ENCODE results near the gene SCUBE3. TPM values are rescaled to one million over a fixed set of nuclear protein-coding genes. Genes with fewer than 3 reads are reported as not detected.

Gene SCUBE3
- 2.4 TPM for total RNA-seq

DNA sequence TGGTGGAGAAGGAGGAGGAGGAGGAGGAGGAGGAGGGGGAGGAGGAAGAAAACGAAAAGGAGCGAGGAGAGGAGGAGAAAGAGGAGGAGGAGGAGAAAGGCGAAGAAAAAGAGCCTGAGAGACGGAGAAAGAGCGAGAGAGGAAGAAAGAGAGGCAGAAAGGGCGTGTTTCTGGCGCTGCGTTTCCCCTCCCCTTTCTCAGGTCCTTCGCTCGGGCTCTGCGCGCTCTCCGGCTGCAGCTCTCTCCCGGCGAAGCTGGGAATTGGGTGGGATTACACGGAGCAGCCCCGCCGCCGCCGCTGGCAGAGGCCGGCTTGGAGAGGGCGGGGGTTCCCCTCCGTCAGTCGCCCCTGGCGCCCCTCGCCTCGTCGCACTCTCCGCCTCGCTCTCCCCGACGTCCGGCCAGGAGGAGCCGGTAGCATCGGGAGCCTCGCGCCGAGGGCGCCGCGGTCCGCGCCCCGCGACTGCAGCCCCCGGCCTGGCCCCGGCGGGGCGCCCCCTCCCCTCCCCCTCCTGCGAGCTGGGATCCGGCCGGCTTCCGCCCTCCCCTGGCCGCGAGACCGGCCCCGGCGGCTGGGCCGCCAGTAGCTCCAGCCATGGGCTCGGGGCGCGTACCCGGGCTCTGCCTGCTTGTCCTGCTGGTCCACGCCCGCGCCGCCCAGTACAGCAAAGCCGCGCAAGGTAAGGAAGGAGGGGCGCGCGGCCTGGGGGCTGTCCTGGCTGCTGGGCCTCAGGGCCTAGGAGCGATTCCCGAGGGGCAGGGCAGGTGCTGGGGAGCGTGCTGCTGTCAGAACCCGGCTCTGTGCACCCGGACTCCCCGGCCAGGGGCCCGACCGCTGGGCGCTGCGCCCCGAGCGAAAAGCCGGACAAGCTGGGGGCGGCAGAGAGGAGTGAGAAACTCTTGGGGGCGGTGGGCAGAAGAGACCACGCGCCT lies at the start of gene SCUBE3:
Gene SCUBE3 (plus strand): TSS at position 133 of the 933 bp plus-strand sequence. CDS start 463 bp downstream, at position 596.
- DNase-seq = no peak

DNA sequence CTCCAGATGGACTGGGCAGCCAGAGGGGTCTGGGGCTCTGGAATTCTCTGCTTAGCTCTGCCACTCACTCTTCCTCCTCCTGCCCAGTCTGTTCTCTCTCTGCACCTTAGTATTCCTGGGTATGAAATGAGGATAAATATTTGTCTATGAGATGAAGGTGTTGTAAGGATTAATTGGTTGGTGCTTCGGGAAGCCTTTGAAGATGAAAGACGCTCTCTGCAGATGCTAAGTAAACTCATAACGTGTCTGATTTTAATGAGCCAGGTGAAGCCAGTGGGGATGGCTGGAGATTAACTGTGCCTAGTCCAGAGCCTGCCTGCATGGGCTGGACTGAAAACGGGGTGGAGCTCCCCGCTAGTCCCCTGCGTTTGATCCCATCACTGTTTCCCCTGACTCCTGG lies 49.5 kb upstream of the SCUBE3 start:
- no peak for DNase-seq

DNA sequence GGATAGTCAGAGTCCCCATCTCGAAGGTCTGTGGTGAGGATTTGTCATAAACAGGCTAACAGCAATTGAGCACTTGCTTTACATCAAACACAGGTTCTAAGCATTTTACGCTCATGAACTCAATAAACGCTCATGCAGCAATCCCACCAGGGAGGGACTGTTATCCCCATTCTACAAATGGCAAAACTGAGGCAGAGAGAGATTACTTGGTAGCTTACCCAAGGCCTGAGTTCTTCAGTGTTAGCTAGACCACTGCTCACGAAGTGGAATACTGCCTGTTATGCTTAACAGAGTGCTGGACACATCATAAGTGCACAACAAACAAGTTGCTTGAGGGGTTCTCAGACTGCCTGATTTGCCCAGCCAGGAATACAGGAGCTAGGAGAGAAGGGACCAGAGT lies 48.9 kb upstream of the SCUBE3 start:
- no peak for DNase-seq

DNA sequence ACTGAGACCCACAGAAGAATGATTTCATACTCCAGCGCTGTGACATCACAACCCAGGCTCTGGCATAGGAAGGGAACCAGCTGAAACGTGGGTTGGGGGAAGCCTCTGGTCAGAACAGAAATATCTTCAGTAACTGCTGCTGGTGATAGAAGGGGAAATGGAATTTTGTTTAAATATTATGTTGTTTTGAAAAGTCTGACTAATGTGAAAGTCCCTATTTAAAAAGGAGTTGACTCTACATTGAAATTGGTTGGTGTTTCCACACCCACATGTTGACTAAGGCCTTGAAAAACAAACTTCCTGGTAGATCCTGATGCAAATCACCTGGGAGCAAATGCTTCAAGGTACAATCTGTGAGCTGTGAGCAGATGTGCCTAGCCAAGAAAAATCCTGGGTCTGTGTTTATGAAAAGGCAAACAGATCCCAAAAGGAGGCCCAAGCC lies 48.1 kb upstream of the SCUBE3 start:
- no peak for DNase-seq

DNA sequence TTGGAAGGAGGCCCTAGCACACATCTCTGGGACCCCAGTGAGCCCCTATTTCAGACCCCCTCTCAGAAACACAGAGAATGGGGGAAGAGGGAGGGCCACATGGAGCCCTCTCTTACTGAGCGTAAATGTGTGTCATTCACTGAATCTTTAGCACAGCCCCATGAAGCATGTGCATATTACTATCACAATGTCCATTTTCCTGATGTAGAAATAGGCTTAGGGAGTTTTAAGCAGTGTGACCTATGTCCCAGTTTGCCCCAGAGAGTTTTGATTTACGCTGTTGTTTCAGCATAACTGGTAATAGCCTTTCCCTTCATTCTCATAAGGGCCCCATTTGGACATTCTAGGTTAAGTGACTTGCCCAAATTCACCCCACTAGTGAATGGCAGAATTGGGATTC lies 47.6 kb upstream of the SCUBE3 start:
- no peak for DNase-seq

DNA sequence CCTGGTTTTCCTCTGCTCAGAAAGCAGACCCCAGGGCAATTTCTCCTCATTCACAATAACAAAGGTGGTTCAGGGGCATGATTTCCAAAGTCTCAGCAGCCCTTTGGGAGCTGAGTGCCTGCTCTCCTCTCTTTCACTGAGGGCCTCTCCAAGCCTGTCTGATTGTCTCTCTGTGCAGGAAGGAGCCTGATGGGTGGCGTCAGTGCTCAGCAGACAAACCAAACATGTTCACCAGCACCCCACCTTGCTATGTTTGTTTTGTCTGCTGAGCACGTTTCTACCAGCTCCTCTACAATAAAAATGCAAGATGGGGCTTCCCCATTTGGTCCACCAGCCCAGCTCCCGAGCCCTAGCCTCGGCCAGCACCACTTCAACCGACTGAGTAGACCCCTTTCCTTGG lies 47.2 kb upstream of the SCUBE3 start:
- no peak for DNase-seq

DNA sequence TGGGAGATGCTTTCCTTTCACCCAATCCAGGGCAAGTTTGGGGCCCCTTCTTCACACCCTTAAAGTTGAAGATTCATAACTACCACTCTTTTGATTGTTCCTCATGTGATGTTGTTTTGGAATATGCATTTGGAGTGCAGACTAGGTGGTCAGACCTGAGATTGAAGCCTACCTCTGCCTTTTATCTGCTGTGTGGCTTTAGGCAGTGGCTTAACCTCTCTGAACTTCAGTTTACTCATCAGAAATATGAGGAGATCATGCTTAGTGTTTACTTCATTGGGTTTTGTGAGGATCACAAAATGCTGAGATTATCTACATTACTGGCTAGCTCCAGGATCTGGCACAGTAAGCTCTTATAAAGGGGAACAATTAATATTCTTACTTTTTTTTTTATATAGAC lies 46.3 kb upstream of the SCUBE3 start:
- no peak for DNase-seq

DNA sequence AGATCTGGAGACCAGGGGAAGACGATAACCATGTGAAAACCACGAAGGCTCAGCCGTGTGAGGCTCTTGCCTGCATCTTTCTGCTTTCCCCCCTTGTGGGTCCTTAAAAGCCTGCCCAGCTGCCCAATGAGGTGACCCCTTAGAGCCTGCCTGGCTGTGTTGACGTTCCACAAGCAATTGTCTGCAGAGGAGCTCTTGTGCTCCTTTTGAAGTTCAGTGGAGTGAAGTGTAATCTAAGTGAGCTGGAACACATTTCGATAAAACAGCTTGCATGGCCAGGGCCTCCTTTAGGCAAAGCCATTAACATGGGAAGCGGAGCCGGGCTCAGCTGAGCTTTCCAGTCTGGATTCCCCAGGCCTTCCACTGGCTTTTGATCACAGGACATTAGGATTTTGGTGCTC lies 45.3 kb upstream of the SCUBE3 start:
- DNase-seq = no peak

DNA sequence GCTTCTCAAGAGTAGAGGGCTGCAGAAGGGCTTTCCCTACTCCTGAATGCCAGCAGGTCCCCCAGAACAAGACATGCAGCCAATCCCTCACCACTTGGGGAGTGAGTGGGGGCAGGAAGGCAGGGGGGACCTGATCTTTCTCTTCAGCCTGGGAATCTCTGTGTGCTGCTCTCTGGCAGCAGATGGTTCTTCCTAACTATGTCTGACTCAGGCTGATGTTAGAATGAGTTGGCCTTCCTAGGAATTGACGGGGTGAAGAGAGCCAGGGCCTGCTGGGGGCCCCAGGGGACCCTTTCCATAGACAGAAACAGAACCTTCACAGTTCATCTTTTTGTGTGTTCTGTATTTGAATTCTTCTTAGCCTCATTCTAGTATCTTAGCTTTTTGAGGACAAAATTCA lies 43.6 kb upstream of the SCUBE3 start:
- DNase-seq = no peak

DNA sequence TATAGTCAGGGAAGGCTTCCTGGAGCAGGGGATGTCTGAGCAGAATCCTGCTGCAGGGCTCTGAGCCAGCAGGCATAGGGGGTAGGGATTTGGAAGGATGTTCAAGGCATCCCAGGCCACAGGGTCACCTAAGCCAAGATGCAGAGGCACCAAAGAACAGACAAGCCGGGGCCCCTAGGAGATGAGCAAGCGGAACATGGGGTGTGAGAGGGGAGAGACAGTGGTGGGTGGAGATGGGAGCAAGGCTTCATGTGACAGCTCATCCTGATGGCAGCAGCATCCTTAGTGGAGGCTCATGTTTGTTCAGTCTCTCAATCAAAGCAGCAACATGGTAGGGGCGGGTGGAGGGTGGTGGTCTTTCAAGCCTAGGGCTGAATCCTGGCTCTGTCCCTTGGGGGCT lies 42.9 kb upstream of the SCUBE3 start:
- no peak for DNase-seq

DNA sequence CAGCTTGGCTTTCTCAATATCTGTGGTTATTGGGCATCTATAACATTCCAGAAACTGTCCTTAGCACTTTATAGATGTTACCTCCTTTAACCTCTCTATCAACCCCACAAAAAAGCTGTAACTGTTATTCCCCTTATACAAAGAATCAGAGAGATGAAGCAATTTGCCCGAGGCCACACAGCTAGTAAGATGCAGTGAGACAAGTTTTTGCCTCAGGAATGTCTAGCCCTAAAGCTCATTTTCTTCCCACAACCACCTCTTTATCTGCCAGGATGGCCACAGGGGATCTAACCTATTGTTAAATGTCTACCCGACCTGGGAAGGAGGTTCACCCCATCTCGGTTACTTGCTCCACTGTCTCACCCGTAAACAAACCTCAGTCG lies 40.7 kb upstream of the SCUBE3 start:
- DNase-seq = no peak

DNA sequence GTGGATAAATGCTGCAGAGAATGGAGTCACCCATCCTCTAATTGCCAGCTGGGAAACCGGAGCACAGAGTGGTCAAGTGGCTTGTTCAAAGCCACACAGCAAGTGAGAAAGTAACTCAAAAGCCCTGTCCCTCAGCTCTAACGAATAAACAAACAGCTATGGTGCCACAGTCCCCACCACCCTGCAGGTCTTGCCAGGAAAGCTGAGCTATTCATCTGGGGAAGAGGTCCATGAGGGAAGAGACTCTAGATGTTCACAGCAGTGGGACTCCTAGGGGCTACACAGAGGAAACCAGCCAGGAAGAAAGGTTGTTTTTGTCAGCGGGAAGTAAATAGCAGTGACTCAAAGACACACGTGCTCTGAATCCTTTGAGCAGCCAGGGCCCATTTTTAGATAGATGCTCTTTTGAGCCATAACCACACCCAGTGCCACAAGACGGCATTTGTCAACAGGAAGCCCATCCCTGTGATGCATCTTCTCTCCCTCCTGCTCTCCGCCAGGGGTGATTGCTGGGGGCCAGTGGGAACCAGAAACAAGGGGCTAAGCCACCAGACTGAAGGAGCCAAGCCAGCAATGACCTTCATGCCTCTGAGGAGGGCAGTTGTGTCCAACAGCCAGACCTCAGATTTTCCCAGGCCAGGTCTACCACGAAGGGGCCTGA lies 40.2 kb upstream of the SCUBE3 start:
- DNase-seq = no peak

DNA sequence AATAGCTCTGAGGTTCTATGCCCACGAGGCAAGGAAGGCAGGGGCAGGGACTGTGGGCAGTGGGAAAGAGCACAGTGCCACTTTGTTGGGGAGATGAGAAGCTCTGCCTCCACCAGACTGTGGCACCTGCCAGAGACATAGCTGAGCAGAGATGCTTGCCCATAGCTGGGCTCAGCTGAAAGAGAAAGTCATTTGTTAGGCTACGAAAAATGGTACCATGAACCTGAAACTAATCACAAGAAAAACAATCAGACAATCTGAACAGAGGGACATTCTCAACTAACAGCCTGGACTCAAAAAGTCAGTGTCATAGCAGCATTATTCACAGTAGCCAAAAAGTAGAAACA lies 39.7 kb upstream of the SCUBE3 start:
- DNase-seq = no peak

DNA sequence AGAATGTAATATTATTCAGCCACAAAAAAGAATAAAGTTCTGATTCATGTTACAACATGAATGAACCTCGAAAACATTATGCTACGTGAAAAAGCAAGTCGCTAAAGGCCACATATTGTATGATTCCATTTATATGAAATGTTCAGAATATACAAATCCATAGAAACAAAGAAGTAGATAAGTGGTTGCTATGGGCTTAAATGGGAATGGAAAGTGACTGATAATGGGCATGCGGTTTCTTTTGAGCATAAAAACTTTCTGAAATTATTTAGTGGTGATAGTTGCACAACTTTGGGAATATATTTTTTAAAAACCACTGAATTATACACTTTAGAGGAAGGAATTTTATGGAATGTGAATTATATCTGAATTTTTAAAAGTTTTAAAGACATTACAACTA lies 39.3 kb upstream of the SCUBE3 start:
- DNase-seq = no peak

DNA sequence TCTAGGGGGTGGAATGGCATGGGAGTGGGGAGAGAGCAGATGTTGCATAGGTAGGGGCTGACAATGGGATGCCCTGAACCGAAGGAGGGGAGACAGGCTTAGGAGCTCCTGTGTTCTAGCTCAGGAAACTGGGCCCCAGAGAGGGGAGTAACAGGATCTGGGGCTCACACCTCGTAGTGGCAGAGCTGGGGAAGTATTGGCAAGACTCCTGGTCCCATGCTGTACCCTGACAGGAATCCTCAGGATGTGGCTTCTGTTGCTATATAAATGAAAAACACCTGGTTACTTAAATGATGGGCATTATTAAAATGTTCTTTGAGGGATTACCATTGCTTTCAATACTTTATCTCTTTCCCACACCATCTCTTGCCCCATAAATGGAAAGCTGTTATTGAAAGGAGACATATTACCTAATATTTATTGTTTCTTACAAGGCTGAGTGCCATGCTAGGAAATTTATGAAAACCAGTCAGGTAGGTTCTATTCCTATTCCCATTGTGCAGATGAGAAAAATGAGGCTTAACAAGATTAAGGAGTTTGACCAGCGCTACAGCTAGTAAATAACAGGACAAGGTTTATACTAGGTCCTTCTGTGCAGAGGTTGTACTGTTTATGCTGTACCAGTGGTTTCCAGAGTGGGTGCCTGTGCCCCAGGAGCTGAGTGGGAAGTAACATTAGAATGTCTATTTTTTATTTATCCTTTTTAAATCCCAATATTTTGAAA lies 37.3 kb upstream of the SCUBE3 start:
- DNase-seq = no peak

DNA sequence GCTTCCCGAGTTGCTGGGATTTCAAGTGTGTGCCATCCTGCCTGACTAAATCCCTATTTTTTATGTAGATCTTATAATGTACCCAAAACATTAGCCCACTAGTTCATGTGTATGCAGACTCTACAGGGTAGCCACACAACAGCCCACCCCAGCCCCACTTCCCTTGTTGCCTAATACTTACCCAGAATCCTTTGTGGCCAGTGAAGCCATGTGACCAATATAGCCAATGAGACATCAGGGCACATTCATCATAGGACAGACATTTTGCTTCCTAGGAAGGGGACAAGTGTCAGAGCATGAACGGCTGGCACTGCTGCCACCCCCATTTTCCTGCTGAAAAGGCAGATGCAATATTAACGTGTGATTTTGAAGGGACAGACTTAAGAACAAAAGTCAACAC lies 36.6 kb upstream of the SCUBE3 start:
- DNase-seq = no peak

DNA sequence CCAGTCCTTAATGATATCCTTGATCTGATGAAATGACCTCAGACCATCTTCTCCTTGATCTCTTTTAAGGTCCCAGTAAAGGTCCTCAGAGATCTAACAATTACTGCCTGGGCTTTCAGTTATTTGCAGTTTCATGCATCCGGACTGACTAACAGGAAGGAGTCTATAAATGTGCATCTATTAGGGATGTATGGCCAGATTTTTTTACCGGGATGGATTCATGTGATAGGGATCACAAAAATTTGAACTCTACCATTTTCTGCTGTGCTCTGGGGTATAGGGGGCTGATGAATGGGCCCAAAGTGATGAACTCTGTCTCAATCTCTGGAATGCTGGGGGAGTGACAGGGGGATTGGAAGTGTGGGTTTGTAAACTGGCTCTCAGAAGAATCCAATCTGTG lies 36.2 kb upstream of the SCUBE3 start:
- DNase-seq = no peak

DNA sequence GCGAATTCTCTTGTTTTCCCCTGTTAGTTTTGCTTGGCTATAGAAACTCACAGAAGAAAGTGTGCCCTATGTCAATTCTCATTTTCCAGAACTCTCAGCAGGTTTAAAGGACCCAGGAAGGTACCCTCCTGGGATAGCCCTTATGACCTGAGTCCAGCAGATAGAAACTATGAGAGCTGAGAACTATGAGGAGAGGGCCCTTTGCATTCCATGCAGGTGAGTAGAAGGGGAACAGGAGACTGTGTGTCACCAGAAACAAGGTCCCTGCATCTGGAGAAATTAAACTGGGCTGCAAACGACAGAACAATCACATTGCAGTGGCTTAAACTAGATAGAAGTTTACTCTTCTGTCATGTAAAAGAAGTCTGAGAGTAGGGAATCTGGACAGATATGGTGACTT lies 35.7 kb upstream of the SCUBE3 start:
- no peak for DNase-seq

DNA sequence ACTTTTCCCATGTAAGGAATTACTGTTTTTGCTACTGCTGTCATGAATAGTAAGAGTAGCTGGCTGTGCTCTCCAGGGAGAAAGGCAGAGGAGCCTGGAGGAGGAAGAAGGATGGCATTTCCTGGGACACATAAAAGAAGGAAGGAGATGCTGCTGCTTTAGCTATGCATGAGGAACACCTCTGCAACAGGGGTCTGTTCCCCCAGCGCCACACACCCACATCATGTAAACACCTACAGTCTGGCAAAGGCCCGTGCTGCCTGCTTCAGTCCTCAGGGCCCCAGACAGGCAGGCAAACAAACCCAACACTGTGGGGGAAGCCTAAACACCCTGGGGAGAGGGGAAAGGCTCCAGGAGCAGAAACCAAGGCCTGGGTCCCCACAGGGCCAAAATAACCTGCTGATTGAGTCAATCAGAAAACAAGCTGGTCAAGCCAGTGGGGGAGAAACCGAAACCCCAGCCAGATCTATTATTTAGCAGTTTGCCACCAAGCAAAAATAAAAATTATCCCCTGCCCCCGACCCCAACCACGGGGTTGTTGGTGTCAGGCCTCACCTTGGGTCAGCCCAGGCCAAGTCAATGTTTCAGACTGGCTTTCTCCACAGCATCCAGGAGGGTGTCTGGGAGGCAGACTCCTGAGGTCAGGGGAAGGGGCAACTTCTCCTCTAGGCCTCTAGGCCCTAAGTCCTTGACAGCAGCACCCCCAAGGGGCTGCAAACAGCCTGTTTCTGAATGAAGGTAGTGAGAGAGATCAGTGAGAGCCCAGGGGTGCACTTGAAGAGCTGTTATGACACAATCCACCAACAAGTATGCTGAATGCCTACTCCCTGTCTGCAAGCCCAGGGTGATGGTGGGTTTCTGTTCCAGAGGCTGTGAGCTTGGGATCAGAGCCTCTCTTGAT lies 34.6 kb upstream of the SCUBE3 start:
- no peak for DNase-seq

DNA sequence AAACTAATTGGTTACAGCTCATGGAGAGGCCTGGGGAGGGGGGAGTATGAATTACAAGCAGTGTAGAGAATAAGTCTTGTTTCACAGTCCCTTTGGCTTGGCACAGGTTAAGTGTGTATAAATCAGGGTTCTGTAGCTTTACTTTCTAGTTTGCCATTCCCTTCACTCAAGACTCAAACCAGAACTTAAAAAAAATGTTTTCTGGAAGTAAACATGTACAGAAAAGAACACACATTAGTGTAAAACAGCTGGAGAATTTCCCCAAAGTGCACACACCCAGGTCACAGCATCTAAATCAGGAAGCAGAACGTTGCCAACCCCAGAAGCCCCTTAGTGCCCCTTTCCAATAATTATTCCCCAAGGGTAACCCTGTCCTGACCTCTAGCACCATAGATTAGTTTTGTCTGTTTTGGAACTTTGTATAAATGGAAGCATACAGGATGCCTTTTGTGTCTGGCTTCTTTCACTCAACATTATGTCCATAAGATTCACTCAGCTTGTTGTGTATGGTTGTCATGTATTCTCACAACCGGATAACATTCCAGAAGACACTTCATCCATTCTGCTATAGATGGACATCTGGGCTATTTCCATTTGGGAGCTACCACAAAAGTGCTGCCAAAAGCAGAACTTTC lies 33.7 kb upstream of the SCUBE3 start:
- DNase-seq = no peak

DNA sequence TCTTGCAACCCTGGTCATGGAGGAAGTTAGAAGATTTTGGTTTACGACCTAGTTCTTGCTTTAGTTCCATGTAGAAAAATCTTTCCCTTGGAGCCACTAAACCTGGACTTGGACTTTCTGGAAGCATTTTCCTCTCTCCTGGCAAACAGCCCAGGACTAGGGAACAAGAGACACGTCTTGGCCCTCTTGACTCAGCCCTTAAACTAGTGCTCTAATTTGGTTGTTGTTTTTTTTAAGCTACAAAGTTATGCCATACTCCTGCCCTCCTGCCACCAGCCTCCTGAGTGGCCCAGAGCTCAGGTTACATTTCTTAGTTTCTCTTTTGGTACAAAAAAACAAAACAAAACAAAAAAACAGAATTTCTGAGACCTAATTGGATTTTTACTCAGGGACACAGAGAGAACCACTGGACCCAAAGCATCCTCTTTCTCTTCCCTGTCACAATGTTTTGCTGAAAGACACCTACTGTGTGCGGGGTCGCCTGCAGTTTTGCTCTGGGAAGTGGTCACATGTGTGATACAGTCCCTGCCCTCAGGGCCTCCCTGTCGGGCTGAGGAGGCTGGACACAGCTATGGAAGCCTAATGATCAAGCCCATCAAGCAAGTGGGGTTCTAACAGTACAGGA lies 32.3 kb upstream of the SCUBE3 start:
- no peak for DNase-seq
